Ishikawa (cell line): ENCODE data around the gene ROBO2.

Source experiments
- CEBPB ChIP-seq: IDR thresholded peaks from 2 replicates; pipeline ENCODE4 v1.6.1; 2012
- CREB1 ChIP-seq: IDR thresholded peaks from 2 replicates; pipeline ENCODE4 v1.6.1; 2012; ENCODE audit warnings: low read depth
- EGR1 ChIP-seq: IDR thresholded peaks from 2 replicates; pipeline ENCODE4 v1.6.1; 2012
- EP300 ChIP-seq: IDR thresholded peaks from 2 replicates; pipeline ENCODE4 v1.6.1; 2012; ENCODE audit warnings: borderline replicate concordance
- FOXM1 ChIP-seq: IDR thresholded peaks from 2 replicates; pipeline ENCODE4 v1.6.1; 2012; ENCODE audit warnings: low read depth, borderline replicate concordance
- NFIC ChIP-seq: IDR thresholded peaks from 2 replicates; pipeline ENCODE4 v1.6.1; 2012
- RAD21 ChIP-seq: IDR thresholded peaks from 2 replicates; pipeline ENCODE4 v1.6.1; 2012; ENCODE audit warnings: low read depth
- TAF1 ChIP-seq: IDR thresholded peaks from 2 replicates; pipeline ENCODE4 v1.6.1; 2012; ENCODE audit warnings: low read depth, mild to moderate bottlenecking
- TCF12 ChIP-seq: IDR thresholded peaks from 2 replicates; pipeline ENCODE4 v1.6.1; 2012; ENCODE audit warnings: low read depth
- TEAD4 ChIP-seq: IDR thresholded peaks from 2 replicates; pipeline ENCODE4 v1.6.1; 2012
- YY1 ChIP-seq: IDR thresholded peaks from 2 replicates; pipeline ENCODE4 v1.6.1; 2012; ENCODE audit warnings: low read depth
- ZBTB7A ChIP-seq: IDR thresholded peaks from 2 replicates; pipeline ENCODE4 v1.6.1; 2012; ENCODE audit warnings: low read depth
- TF ChIP-seq, protein P1 (sequence below): IDR thresholded peaks from 2 replicates; pipeline ENCODE4 v1.6.1; 2012; ENCODE audit warnings: low read depth, mild to moderate bottlenecking
- TF ChIP-seq, protein P2 (sequence below): IDR thresholded peaks from 2 replicates; pipeline ENCODE4 v1.6.1; 2012
- TF ChIP-seq, protein P3 (sequence below): IDR thresholded peaks from 2 replicates; pipeline ENCODE4 v1.6.1; 2012

ROBO2 gene

DNA sequence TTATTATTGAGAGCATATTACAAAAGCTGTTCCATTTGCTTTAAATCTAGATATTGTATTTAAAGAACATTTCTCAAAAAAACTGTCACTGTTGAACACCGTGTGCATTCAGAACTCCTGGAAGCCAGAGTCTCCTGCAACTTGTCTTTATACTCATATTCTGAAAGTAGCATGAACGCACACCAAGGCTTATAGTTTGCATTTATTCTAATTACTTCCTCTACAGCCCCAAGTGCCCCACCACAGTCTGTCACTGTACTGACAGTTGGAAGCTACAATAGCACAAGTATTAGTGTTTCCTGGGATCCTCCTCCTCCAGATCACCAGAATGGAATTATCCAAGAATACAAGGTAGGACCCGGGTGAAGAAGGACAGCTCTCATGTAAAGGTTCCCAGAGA, 537.4 kb downstream of the ROBO2 start:
- TF ChIP-seq YY1: no peak
- no peak for TF ChIP-seq ZBTB7A
- TF ChIP-seq, protein P1, sequence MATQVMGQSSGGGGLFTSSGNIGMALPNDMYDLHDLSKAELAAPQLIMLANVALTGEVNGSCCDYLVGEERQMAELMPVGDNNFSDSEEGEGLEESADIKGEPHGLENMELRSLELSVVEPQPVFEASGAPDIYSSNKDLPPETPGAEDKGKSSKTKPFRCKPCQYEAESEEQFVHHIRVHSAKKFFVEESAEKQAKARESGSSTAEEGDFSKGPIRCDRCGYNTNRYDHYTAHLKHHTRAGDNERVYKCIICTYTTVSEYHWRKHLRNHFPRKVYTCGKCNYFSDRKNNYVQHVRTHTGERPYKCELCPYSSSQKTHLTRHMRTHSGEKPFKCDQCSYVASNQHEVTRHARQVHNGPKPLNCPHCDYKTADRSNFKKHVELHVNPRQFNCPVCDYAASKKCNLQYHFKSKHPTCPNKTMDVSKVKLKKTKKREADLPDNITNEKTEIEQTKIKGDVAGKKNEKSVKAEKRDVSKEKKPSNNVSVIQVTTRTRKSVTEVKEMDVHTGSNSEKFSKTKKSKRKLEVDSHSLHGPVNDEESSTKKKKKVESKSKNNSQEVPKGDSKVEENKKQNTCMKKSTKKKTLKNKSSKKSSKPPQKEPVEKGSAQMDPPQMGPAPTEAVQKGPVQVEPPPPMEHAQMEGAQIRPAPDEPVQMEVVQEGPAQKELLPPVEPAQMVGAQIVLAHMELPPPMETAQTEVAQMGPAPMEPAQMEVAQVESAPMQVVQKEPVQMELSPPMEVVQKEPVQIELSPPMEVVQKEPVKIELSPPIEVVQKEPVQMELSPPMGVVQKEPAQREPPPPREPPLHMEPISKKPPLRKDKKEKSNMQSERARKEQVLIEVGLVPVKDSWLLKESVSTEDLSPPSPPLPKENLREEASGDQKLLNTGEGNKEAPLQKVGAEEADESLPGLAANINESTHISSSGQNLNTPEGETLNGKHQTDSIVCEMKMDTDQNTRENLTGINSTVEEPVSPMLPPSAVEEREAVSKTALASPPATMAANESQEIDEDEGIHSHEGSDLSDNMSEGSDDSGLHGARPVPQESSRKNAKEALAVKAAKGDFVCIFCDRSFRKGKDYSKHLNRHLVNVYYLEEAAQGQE: no peak
- TF ChIP-seq EP300: no peak
- TF ChIP-seq TAF1: no peak
- TF ChIP-seq TEAD4: no peak
- no peak for TF ChIP-seq EGR1
- TF ChIP-seq, protein P2, sequence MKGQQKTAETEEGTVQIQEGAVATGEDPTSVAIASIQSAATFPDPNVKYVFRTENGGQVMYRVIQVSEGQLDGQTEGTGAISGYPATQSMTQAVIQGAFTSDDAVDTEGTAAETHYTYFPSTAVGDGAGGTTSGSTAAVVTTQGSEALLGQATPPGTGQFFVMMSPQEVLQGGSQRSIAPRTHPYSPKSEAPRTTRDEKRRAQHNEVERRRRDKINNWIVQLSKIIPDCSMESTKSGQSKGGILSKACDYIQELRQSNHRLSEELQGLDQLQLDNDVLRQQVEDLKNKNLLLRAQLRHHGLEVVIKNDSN: no peak
- TF ChIP-seq RAD21: no peak
- TF ChIP-seq FOXM1: no peak

DNA sequence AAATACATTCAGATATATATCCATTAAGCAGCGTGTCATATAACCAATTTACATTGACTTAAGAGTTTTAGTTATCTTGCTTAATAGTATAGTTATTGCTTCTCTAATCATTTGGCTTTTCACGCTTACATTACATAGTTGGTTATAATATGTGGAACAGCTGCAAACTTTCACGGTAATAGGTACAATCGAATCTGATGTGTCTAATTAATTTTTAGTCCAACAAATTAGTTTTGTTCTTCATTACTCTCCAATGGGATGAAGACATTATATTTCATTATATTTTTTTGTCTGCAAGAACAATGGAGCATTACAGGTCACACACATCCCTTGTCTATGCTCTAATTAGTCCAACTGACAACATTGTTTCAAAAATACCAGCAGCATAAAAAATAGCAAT, 546.3 kb downstream of the ROBO2 start:
- TF ChIP-seq FOXM1 (no peak), CEBPB (no peak), TCF12 (no peak), YY1 (no peak), TEAD4 (no peak), EP300 (no peak), CREB1 (no peak), RAD21 (no peak), EGR1 (no peak), TAF1 (no peak), ZBTB7A (no peak), NFIC (no peak)
- TF ChIP-seq, protein P2: no peak
- TF ChIP-seq, protein P3, sequence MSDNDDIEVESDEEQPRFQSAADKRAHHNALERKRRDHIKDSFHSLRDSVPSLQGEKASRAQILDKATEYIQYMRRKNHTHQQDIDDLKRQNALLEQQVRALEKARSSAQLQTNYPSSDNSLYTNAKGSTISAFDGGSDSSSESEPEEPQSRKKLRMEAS: no peak
- TF ChIP-seq, protein P1: no peak

DNA sequence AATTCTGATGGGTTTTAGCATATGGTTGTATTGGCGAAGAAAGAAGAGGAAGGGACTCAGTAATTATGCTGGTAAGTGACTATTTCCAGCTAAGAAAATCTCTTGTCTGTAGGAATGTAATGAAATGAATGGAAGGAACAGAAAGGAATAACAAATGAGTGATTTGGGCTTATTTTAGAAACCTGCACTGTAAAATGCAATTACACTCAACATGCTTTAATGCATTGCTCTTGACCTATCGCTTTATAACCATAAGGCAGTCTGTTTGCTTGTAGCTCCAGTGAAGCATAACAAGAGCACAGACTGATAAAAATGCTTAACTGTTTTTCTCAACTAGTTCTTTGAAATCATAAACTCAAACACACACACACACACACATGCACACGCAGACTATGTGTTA, 549.0 kb downstream of the ROBO2 start:
- TF ChIP-seq, protein P1: no peak
- TF ChIP-seq TCF12 (no peak), CEBPB (no peak), ZBTB7A (no peak), YY1 (no peak), EGR1 (no peak), TAF1 (no peak), FOXM1 (no peak), EP300 (no peak), NFIC (no peak)
- TF ChIP-seq, protein P2: no peak
- TF ChIP-seq, protein P3: no peak

DNA sequence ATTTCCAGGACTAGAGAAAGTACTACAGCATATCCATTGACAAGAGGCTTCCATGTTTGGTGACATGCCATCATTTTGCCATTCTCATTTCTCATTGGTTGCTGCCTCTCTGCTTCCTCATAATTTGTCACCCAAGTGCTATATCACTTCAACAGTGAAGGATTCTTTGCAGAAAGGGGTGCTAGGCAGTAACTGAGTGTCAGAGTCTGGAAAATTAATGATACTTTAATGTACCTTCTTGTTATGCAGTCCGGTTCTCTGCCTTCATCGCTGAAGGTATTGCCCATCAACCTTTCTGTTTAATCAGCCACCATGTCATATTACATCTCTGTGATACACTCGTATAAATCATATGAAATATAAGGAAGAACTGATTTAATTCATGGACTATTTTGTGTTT, 550.3 kb downstream of the ROBO2 start:
- TF ChIP-seq TCF12 (no peak), YY1 (no peak)
- TF ChIP-seq, protein P2: no peak
- TF ChIP-seq, protein P3: no peak
- TF ChIP-seq, protein P1: no peak
